ENCODE data around the gene UNC5B.

The UNC5B gene

DNA sequence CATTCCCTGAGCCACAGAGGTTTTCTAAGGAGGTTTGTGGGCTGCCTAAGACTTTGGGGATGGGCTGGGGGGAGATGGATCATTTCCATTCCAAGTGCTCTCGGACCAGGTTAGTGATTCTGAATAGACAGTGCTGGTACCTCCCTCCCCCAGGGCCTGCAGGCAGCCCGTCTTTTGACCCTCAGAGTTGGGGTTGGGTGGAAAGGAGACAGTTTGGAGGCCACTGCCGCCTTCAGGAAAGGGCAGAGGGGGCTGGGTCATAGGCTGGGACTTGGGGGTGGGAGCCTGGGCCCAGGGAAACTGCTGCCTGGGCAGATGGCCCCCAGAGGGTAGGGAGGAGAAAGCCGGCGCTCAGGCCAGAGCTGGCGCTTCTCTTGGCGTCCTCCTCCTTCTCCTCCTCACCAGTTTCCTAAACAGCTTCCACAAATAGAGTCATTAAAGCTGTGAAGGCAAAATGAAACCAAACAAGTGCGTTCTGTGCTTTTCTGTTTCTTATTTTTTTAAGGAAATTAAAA, 4.4 kb downstream of the UNC5B start:
- Histone ChIP-seq H2AFZ (ENCODE audit: insufficient read depth, low read length, poor library complexity) (peak overlapping the region; percentile 20), H3K14ac (ENCODE audit: low read length) (peak overlapping the region; percentile 86), H3K4me3 (ENCODE audit: low read depth, low read length) (no peak overlapping the region), H3K36me3 (ENCODE audit: control insufficient read depth in 1 of 2, insufficient read depth in 2 of 2, low read length in 2 of 2) (peaks cover 5 to 16% of the 10 kb centered on the region in 2 experiments), H2BK120ac (ENCODE audit: insufficient read depth, low read length, poor library complexity) (peak overlapping the region; percentile 80), H3K9me3 (ENCODE audit: insufficient read depth, low read depth, low read length) (no peaks in the 10 kb centered on the region), H3K4me2 (ENCODE audit: low read length) (peak overlapping the region; percentile 89), H3K4me1 (ENCODE audit: control insufficient read depth in 1 of 2, insufficient read depth in 2 of 2, low read length in 2 of 2) (peaks cover 56 to 59% of the 10 kb centered on the region in 2 experiments), H3K9ac (ENCODE audit: low read length) (no peak overlapping the region), H4K8ac (ENCODE audit: low read depth, low read length) (peak overlapping the region; percentile 73), H4K12ac (ENCODE audit: low read depth, low read length) (peak overlapping the region; percentile 65), H3K79me2 (ENCODE audit: control insufficient read depth, insufficient read depth, low read length, poor library complexity) (peaks cover 52% of the 10 kb centered on the region), H3K4ac (ENCODE audit: low read depth, low read length) (peak overlapping the region; percentile 90), H3K27ac (ENCODE audit: low read depth, low read length) (peak overlapping the region; percentile 89), H3K27me3 (ENCODE audit: insufficient read depth, low read length) (no peaks in the 10 kb centered on the region), H3K79me1 (ENCODE audit: low read length) (peaks cover 64% of the 10 kb centered on the region), H2AK5ac (ENCODE audit: low read length) (peak overlapping the region; percentile 83), H2BK5ac (ENCODE audit: low read depth, low read length, poor library complexity) (peak overlapping the region; percentile 87), H3K23ac (ENCODE audit: low read length) (no peak overlapping the region), H2BK12ac (ENCODE audit: low read length) (peak overlapping the region; percentile 90), H3K18ac (ENCODE audit: low read length) (peak overlapping the region; percentile 84), H4K91ac (ENCODE audit: low read depth, low read length) (peak overlapping the region; percentile 92)
- no CpG with 5 or more reads among the region's 8 CpGs for WGBS (ENCODE audit: extremely low coverage, insufficient coverage, insufficient read length)
- peak in 1 of 2 donors; percentile 2 for DNase-seq

DNA sequence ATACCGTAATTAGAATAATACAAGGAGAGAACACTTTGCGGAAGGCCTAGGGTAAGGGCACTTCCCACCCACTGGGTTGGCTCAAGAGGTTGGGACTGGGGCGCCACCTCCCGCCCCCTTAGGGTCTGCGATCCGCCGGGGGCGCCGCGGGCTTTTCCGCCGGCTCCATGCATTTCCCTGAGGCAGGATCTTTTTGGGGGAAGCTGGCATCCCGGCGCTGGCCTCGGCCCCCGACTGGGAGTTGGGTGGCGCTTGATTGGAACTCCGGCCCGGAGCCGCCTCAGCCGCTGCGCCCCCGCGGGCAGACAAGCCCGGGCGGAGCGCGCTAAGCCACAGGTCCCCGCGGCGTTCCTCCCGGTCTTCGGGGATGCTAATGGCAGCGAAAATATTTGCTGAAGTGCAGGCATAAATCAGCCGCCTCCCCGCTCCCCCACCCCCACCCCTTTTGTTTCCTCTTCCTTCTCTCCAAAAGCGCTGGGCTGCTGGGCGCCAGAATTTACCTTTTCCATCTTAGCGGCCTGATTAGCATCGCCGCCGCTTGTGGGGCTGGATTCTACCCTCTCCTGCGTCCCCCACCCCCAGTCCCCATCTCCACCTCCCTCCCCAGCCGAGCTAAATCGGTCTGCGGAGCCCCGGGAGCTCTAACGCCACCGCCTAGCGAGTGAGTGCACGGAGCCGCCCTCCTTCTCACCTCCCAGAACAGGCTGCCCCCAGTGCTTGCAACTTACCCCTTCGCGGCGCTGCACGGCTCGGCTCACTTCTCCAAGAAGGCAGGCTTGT, 5.1 kb downstream of the UNC5B start:
- Histone ChIP-seq H3K4me1 (ENCODE audit: control insufficient read depth in 1 of 2, insufficient read depth in 2 of 2, low read length in 2 of 2) (peaks cover 59 to 66% of the 10 kb centered on the region in 2 experiments), H3K27me3 (ENCODE audit: insufficient read depth, low read length) (no peaks in the 10 kb centered on the region), H3K79me2 (ENCODE audit: control insufficient read depth, insufficient read depth, low read length, poor library complexity) (peaks cover 55% of the 10 kb centered on the region), H4K91ac (ENCODE audit: low read depth, low read length) (peak overlapping the region; percentile 92), H3K36me3 (ENCODE audit: control insufficient read depth in 1 of 2, insufficient read depth in 2 of 2, low read length in 2 of 2) (peaks cover 5 to 16% of the 10 kb centered on the region in 2 experiments), H3K9me3 (ENCODE audit: insufficient read depth, low read depth, low read length) (no peaks in the 10 kb centered on the region), H4K8ac (ENCODE audit: low read depth, low read length) (peak overlapping the region; percentile 89), H3K4ac (ENCODE audit: low read depth, low read length) (peak overlapping the region; percentile 90), H2AK5ac (ENCODE audit: low read length) (peak overlapping the region; percentile 51), H2AFZ (ENCODE audit: insufficient read depth, low read length, poor library complexity) (peak overlapping the region; percentile 5), H2BK12ac (ENCODE audit: low read length) (peak overlapping the region; percentile 12), H3K4me2 (ENCODE audit: low read length) (peak overlapping the region; percentile 89), H3K14ac (ENCODE audit: low read length) (peak overlapping the region; percentile 68), H3K18ac (ENCODE audit: low read length) (peak overlapping the region; percentile 70), H3K9ac (ENCODE audit: low read length) (no peak overlapping the region), H3K4me3 (ENCODE audit: low read depth, low read length) (peak overlapping the region; percentile 3), H3K23ac (ENCODE audit: low read length) (no peak overlapping the region), H3K27ac (ENCODE audit: low read depth, low read length) (peak overlapping the region; percentile 89), H3K79me1 (ENCODE audit: low read length) (peaks cover 63% of the 10 kb centered on the region), H2BK120ac (ENCODE audit: insufficient read depth, low read length, poor library complexity) (peak overlapping the region; percentile 73), H2BK5ac (ENCODE audit: low read depth, low read length, poor library complexity) (peak overlapping the region; percentile 86), H4K12ac (ENCODE audit: low read depth, low read length) (peak overlapping the region; percentile 33)
- DNase-seq, result no peak
- no CpG with 5 or more reads among the region's 57 CpGs for WGBS (ENCODE audit: extremely low coverage, insufficient coverage, insufficient read length)

DNA sequence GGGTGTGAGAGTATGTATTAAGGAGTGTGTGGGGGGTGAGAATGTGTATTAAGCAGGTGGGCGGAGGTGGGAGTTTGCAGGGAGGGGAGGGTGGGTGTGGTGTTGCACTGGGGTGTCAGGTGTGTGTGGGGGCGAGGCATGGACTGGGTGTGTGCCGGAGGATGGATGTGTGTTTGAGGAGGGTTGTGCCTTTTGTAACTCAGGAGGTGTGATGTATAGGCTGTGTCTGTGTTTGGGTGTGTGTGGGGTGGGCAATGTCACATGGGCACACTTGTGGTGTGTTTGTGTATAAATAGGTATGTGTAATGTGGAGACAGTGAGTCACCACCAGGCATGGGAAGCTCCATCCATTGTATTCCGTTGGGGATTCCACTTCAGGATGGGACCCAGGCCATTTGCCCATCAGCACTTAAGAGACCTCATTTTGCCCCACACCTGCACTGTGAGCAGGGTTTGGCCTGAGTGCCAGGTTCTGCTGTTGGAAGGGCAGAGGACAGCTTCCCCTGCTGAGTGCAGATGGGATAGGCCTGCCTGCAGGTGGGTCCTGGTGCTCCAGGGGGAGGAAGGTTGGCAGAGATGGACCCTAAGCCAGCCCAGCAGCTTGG, 5.8 kb downstream of the UNC5B start:
- Histone ChIP-seq H4K91ac (ENCODE audit: low read depth, low read length) (peak overlapping the region; percentile 78), H4K8ac (ENCODE audit: low read depth, low read length) (peak overlapping the region; percentile 26), H2BK120ac (ENCODE audit: insufficient read depth, low read length, poor library complexity) (peak overlapping the region; percentile 54), H2BK12ac (ENCODE audit: low read length) (peak overlapping the region; percentile 33), H2BK5ac (ENCODE audit: low read depth, low read length, poor library complexity) (peak overlapping the region; percentile 42), H2AFZ (ENCODE audit: insufficient read depth, low read length, poor library complexity) (peak overlapping the region; percentile 5), H3K4me1 (ENCODE audit: control insufficient read depth in 1 of 2, insufficient read depth in 2 of 2, low read length in 2 of 2) (peaks cover 64 to 73% of the 10 kb centered on the region in 2 experiments), H3K79me1 (ENCODE audit: low read length) (peaks cover 57% of the 10 kb centered on the region), H3K4me2 (ENCODE audit: low read length) (peak overlapping the region; percentile 89), H3K23ac (ENCODE audit: low read length) (no peak overlapping the region), H3K4me3 (ENCODE audit: low read depth, low read length) (peak overlapping the region; percentile 3), H4K12ac (ENCODE audit: low read depth, low read length) (no peak overlapping the region), H3K27me3 (ENCODE audit: insufficient read depth, low read length) (no peaks in the 10 kb centered on the region), H3K9ac (ENCODE audit: low read length) (no peak overlapping the region), H3K79me2 (ENCODE audit: control insufficient read depth, insufficient read depth, low read length, poor library complexity) (peaks cover 51% of the 10 kb centered on the region), H3K9me3 (ENCODE audit: insufficient read depth, low read depth, low read length) (no peaks in the 10 kb centered on the region), H3K36me3 (ENCODE audit: control insufficient read depth in 1 of 2, insufficient read depth in 2 of 2, low read length in 2 of 2) (peaks cover 5 to 16% of the 10 kb centered on the region in 2 experiments), H3K18ac (ENCODE audit: low read length) (peak overlapping the region; percentile 72), H3K4ac (ENCODE audit: low read depth, low read length) (peak overlapping the region; percentile 76), H3K27ac (ENCODE audit: low read depth, low read length) (peak overlapping the region; percentile 89), H2AK5ac (ENCODE audit: low read length) (peak overlapping the region; percentile 46), H3K14ac (ENCODE audit: low read length) (peak overlapping the region; percentile 52)
- no CpG with 5 or more reads among the region's 4 CpGs for WGBS (ENCODE audit: extremely low coverage, insufficient coverage, insufficient read length)
- no peak for DNase-seq

DNA sequence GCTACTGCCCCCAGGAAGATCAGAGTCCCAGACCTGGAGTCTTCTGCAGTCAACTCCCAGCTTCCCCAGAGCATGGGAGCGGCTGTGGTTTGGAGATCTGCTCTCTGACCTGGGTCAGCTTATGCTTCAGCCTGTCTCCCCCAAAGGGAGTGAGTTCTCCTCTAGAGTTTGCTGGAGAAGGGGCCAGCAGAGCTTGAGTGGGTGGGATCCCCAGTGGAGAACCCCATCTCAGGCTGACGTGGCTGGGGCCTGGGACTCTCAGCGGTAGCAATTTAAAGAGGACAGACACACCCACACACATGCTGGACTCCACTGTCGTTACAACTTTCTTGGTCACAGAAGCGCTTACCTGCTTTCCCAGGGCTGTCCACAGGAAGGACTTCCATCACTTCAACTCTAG, 6.3 kb downstream of the UNC5B start:
- H4K12ac ChIP-seq (ENCODE audit: low read depth, low read length), result no peak overlapping the region
- H3K4me1 ChIP-seq (ENCODE audit: control insufficient read depth in 1 of 2, insufficient read depth in 2 of 2, low read length in 2 of 2), result peaks cover 64 to 74% of the 10 kb centered on the region in 2 experiments
- H4K8ac ChIP-seq (ENCODE audit: low read depth, low read length), result peak overlapping the region; percentile 26
- H3K4me3 ChIP-seq (ENCODE audit: low read depth, low read length), result no peak overlapping the region
- H3K27me3 ChIP-seq (ENCODE audit: insufficient read depth, low read length), result no peaks in the 10 kb centered on the region
- H2AK5ac ChIP-seq (ENCODE audit: low read length), result peak overlapping the region; percentile 46
- H2BK5ac ChIP-seq (ENCODE audit: low read depth, low read length, poor library complexity), result no peak overlapping the region
- peak overlapping the region; percentile 21 for H3K14ac ChIP-seq (ENCODE audit: low read length)
- H3K36me3 ChIP-seq (ENCODE audit: control insufficient read depth in 1 of 2, insufficient read depth in 2 of 2, low read length in 2 of 2), result peaks cover 5 to 17% of the 10 kb centered on the region in 2 experiments
- H3K4me2 ChIP-seq (ENCODE audit: low read length), result no peak overlapping the region
- no peak overlapping the region for H3K23ac ChIP-seq (ENCODE audit: low read length)
- peaks cover 53% of the 10 kb centered on the region for H3K79me1 ChIP-seq (ENCODE audit: low read length)
- DNase-seq, result no peak
- H3K18ac ChIP-seq (ENCODE audit: low read length), result peak overlapping the region; percentile 72
- H2BK12ac ChIP-seq (ENCODE audit: low read length), result peak overlapping the region; percentile 33
- no CpG with 5 or more reads among the region's 5 CpGs for WGBS (ENCODE audit: extremely low coverage, insufficient coverage, insufficient read length)
- peak overlapping the region; percentile 31 for H2BK120ac ChIP-seq (ENCODE audit: insufficient read depth, low read length, poor library complexity)
- H3K27ac ChIP-seq (ENCODE audit: low read depth, low read length), result no peak overlapping the region
- no peak overlapping the region for H2AFZ ChIP-seq (ENCODE audit: insufficient read depth, low read length, poor library complexity)
- H3K4ac ChIP-seq (ENCODE audit: low read depth, low read length), result peak overlapping the region; percentile 76
- no peak overlapping the region for H3K9ac ChIP-seq (ENCODE audit: low read length)
- H4K91ac ChIP-seq (ENCODE audit: low read depth, low read length), result peak overlapping the region; percentile 34
- H3K9me3 ChIP-seq (ENCODE audit: insufficient read depth, low read depth, low read length), result no peaks in the 10 kb centered on the region
- H3K79me2 ChIP-seq (ENCODE audit: control insufficient read depth, insufficient read depth, low read length, poor library complexity), result peaks cover 47% of the 10 kb centered on the region
